Breast epithelium (tissue), 3 donors: Measurements from ENCODE around the gene GSC.

Experiments used
- POLR2A ChIP-seq: fragments of 450-650 bp; IDR thresholded peaks from one replicate; pipeline ENCODE4 v1.6.1; 2016; ENCODE audit warnings: antibody characterized with exemption, mild to moderate bottlenecking, moderate library complexity
- POLR2AphosphoS5 ChIP-seq, 3 donors: sonication (generic); formaldehyde crosslinking; IDR thresholded peaks; one replicate each; pipeline ENCODE4 v1.6.1; 2017; ENCODE audit warnings: antibody characterized with exemption in 3 of 3
- TF ChIP-seq, protein P1 (sequence below), 3 donors: fragments of 450-650 bp; IDR thresholded peaks; one replicate each; pipeline ENCODE4 v1.5.1; 2016 to 2017; ENCODE audit warnings: antibody characterized with exemption in 3 of 3, mild to moderate bottlenecking in 3 of 3, moderate library complexity in 3 of 3

DNA sequence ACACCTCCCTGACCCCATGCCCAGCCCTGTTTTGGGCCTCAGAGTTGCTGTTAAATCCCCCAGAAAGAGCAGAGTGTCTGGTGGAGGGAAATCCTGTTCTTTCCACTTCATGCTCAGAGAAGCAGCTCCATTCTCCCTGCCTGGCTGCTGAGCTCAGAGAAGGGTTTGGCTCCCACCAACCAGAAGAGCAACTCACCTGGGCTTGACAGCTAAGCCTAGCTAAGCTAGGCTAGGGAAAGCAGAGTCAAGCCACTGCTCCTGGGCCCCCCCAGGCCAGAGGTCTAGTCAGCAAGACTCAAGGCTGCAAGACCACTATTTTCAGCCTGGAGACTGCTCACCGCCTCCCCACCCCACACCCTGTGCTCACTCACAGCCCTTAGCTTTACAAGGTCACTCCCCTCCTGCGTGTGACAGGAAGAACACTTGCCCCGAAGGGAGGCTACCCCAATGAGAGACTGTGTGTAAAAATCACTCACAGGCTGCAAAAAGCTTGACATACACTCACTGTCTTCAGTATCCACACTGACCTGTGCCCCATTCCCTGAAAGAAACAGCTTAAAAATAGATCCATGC is 13.5 kb downstream of the GSC start:
- TF ChIP-seq, protein P1, sequence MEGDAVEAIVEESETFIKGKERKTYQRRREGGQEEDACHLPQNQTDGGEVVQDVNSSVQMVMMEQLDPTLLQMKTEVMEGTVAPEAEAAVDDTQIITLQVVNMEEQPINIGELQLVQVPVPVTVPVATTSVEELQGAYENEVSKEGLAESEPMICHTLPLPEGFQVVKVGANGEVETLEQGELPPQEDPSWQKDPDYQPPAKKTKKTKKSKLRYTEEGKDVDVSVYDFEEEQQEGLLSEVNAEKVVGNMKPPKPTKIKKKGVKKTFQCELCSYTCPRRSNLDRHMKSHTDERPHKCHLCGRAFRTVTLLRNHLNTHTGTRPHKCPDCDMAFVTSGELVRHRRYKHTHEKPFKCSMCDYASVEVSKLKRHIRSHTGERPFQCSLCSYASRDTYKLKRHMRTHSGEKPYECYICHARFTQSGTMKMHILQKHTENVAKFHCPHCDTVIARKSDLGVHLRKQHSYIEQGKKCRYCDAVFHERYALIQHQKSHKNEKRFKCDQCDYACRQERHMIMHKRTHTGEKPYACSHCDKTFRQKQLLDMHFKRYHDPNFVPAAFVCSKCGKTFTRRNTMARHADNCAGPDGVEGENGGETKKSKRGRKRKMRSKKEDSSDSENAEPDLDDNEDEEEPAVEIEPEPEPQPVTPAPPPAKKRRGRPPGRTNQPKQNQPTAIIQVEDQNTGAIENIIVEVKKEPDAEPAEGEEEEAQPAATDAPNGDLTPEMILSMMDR (IDR thresholded peaks at IDR 0.05) = no peak
- TF ChIP-seq POLR2AphosphoS5 (IDR thresholded peaks at IDR 0.05) (no peak), POLR2A (no peak)
